HEK293T (cell line): Measurements from ENCODE around the gene KLHL22.

ENCODE experiments used
- ARNT ChIP-seq: fragments of 450-650 bp; IDR thresholded peaks from 2 replicates; pipeline ENCODE4 v1.6.1; 2017; ENCODE audit warnings: mild to moderate bottlenecking
- BHLHE40 ChIP-seq: fragments of 450-650 bp; IDR thresholded peaks from 2 replicates; pipeline ENCODE4 v1.6.1; 2016; ENCODE audit warnings: mild to moderate bottlenecking, moderate library complexity, borderline replicate concordance
- ELF4 ChIP-seq: fragments of 450-650 bp; IDR thresholded peaks from 2 replicates; pipeline ENCODE4 v1.6.1; 2017; ENCODE audit warnings: antibody characterized with exemption
- FOXA1 ChIP-seq: fragments of 450-650 bp; IDR thresholded peaks from 2 replicates; pipeline ENCODE4 v1.6.1; 2016; ENCODE audit warnings: mild to moderate bottlenecking
- FOXK2 ChIP-seq: fragments of 450-650 bp; IDR thresholded peaks from 2 replicates; pipeline ENCODE4 v1.6.1; 2016; ENCODE audit warnings: mild to moderate bottlenecking
- FOXM1 ChIP-seq: fragments of 450-650 bp; IDR thresholded peaks from 2 replicates; pipeline ENCODE4 v1.6.1; 2017; ENCODE audit warnings: mild to moderate bottlenecking, borderline replicate concordance
- HDGF ChIP-seq: fragments of 450-650 bp; IDR thresholded peaks from 2 replicates; pipeline ENCODE4 v1.6.1; 2017; ENCODE audit warnings: antibody characterized with exemption, borderline replicate concordance
- LEF1 ChIP-seq: fragments of 450-650 bp; IDR thresholded peaks from 2 replicates; pipeline ENCODE4 v1.6.1; 2017; ENCODE audit warnings: mild to moderate bottlenecking, borderline replicate concordance
- NFRKB ChIP-seq: fragments of 450-650 bp; IDR thresholded peaks from 2 replicates; pipeline ENCODE4 v1.6.1; 2016; ENCODE audit warnings: mild to moderate bottlenecking, moderate library complexity
- SP1 ChIP-seq: fragments of 450-650 bp; IDR thresholded peaks from 2 replicates; pipeline ENCODE4 v1.6.1; 2017
- SUZ12 ChIP-seq: fragments of 450-650 bp; IDR thresholded peaks from 2 replicates; pipeline ENCODE4 v1.6.1; 2016; ENCODE audit warnings: mild to moderate bottlenecking
- TARDBP ChIP-seq: fragments of 450-650 bp; IDR thresholded peaks from 2 replicates; pipeline ENCODE4 v1.6.1; 2016
- TF ChIP-seq, protein P1 (sequence below): fragments of 450-650 bp; IDR thresholded peaks from 2 replicates; pipeline ENCODE4 v1.6.1; 2016

DNA sequence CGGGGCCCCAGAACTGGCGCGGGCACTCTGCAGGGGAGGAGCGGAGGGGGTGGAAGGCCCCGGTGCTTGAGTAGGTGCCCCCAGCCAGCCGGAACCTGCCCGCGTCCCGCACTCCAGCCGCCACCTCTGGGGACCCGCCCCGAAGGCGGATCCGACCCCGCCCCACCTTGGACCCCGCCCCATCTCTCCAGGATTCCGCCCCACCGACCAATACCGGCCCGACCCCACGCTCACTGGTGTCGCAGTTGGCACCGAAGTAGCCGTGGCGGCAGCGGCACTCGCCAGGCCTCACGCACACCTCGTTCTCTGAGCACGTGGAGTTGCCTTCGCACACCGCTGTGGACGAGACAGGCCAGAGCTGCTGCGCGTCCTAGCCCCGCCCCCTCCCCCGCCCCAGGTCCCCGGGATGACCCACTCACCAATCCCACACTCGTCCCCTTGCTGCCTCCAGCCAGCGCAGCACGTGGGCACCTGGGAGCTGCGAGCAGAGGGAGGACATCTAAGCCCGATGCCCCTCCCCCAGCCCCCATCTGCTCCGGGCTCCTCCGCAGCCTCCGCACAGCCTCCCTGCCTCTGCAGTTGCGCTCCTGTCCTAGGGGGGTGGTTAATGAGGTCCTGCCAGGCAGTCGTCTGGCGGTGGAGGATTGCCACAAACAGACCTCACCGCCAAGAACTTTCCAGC lies 63.9 kb downstream of the KLHL22 start:
- TF ChIP-seq SUZ12 (no peak), HDGF (no peak), FOXM1 (no peak), SP1 (no peak), ELF4 (no peak), FOXA1 (no peak), ARNT (no peak), BHLHE40 (no peak), LEF1 (no peak), NFRKB (no peak), FOXK2 (no peak), TARDBP (no peak)
- TF ChIP-seq, protein P1, sequence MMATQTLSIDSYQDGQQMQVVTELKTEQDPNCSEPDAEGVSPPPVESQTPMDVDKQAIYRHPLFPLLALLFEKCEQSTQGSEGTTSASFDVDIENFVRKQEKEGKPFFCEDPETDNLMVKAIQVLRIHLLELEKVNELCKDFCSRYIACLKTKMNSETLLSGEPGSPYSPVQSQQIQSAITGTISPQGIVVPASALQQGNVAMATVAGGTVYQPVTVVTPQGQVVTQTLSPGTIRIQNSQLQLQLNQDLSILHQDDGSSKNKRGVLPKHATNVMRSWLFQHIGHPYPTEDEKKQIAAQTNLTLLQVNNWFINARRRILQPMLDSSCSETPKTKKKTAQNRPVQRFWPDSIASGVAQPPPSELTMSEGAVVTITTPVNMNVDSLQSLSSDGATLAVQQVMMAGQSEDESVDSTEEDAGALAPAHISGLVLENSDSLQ = no peak
